Measurements from ENCODE around the gene MPPE1. TPM values are rescaled to one million over a fixed set of nuclear protein-coding genes. Genes with fewer than 3 reads are reported as not detected.

Gene MPPE1
- total and polyA plus RNA-seq, 10 of the 15 experiments (the other 5 are each of a cell fraction or from before 2014, with no cell fraction given) = 13.8 to 34.5 (median 27.6) TPM

GRCh38 chr18:11880586-11881304 is 27.4 kb downstream of the MPPE1 start:
- in situ Hi-C loops (cut with MboI) = no loop called here
- H2AFZ ChIP-seq (ENCODE audit: control insufficient read depth, low read depth, low read length) = no peak overlapping the region
- no peaks in the 10 kb centered on the region for H3K9me3 ChIP-seq (replicated peaks; ENCODE audit: control insufficient read depth, insufficient read depth, low read length)
- no peak overlapping the region for H3K9ac ChIP-seq (ENCODE audit: control insufficient read depth, insufficient read depth, low read length)
- BruUV-seq (replicated peaks) = no TSS peak
- 97% methylated on average over 30 of the region's 30 CpGs for WGBS (ENCODE audit: insufficient coverage, insufficient replicate concordance, low lambda C conversion rate, missing lambda C conversion rate)
- ATAC-seq = no peak
- no peaks in the 10 kb centered on the region for H4K20me1 ChIP-seq (ENCODE audit: control insufficient read depth, insufficient read depth)
- TF ChIP-seq YBX1 (IDR thresholded peaks at IDR 0.05) = no peak
- TF ChIP-seq POLR2A (IDR thresholded peaks at IDR 0.05; ENCODE audit: low read depth, low read length) = 0 out of 2 replicates have a peak, but pooled peaks have one; percentile 29
- ChIA-PET CTCF (no interaction called here), RAD21 (ENCODE audit: unreplicated experiment) (no interaction called here), POLR2A (no interaction called here), SMC1A (ENCODE audit: uncharacterized antibody, unreplicated experiment) (no interaction called here)
- H3K4me3 ChIP-seq = no peak overlapping the region
- no peak for DNase-seq (ENCODE audit: low read depth, low spot score)
- FAIRE-seq = no peak
- H3K79me2 ChIP-seq (ENCODE audit: control insufficient read depth, insufficient read depth, low read length) = no peaks in the 10 kb centered on the region
- H3K36me3 ChIP-seq (ENCODE audit: control insufficient read depth in 2 of 2, insufficient read depth in 2 of 2, low read length in 1 of 2) = peaks cover 3 to 9% of the 10 kb centered on the region in 2 experiments; a peak in 2 of 4 replicates
- H3K27ac ChIP-seq (ENCODE audit: control insufficient read depth, insufficient read depth) = no peak overlapping the region
- H3K4me1 ChIP-seq (ENCODE audit: control insufficient read depth, insufficient read depth, low read length) = peaks cover 19% of the 10 kb centered on the region
- intact Hi-C loops (cut with micrococcal nuclease; ENCODE audit: unreplicated experiment) = no loop called here
- no peaks in the 10 kb centered on the region for H3K27me3 ChIP-seq (replicated peaks in 1 of 2; ENCODE audit: control insufficient read depth in 2 of 2, insufficient read depth in 2 of 2, low read length in 1 of 2)
- H3K4me2 ChIP-seq (ENCODE audit: control insufficient read depth, insufficient read depth) = no peak overlapping the region

GRCh38 chr18:11877497-11878135 is 30.5 kb downstream of the MPPE1 start:
- no peak overlapping the region for H3K9ac ChIP-seq (ENCODE audit: control insufficient read depth, insufficient read depth, low read length)
- H3K36me3 ChIP-seq (ENCODE audit: control insufficient read depth in 2 of 2, insufficient read depth in 2 of 2, low read length in 1 of 2) = no peaks in the 10 kb centered on the region
- intact Hi-C loops (cut with micrococcal nuclease; ENCODE audit: unreplicated experiment) (no loop called here), in situ Hi-C loops (cut with MboI) (no loop called here)
- H3K4me1 ChIP-seq (ENCODE audit: control insufficient read depth, insufficient read depth, low read length) = no peaks in the 10 kb centered on the region
- RAD21 ChIA-PET (ENCODE audit: unreplicated experiment) = no interaction called here
- CTCF ChIA-PET = interaction anchor here (1.1 kb wide), 1 partner anchor 144 kb away, joined by 3 read pairs; no protein-coding TSS in a partner anchor
- H3K9me3 ChIP-seq (replicated peaks; ENCODE audit: control insufficient read depth, insufficient read depth, low read length) = no peaks in the 10 kb centered on the region
- WGBS (ENCODE audit: insufficient coverage, insufficient replicate concordance, low lambda C conversion rate, missing lambda C conversion rate) = 93% methylated on average over 10 of the region's 10 CpGs
- no peaks in the 10 kb centered on the region for H3K79me2 ChIP-seq (ENCODE audit: control insufficient read depth, insufficient read depth, low read length)
- ATAC-seq = no peak
- no peak overlapping the region for H3K4me2 ChIP-seq (ENCODE audit: control insufficient read depth, insufficient read depth)
- no peak for FAIRE-seq
- no TSS peak for BruUV-seq (replicated peaks)
- no peak overlapping the region for H3K27ac ChIP-seq (ENCODE audit: control insufficient read depth, insufficient read depth)
- H3K27me3 ChIP-seq (replicated peaks in 1 of 2; ENCODE audit: control insufficient read depth in 2 of 2, insufficient read depth in 2 of 2, low read length in 1 of 2) = no peaks in the 10 kb centered on the region
- no peak overlapping the region for H2AFZ ChIP-seq (ENCODE audit: control insufficient read depth, low read depth, low read length)
- DNase-seq (ENCODE audit: low read depth, low spot score) = no peak
- POLR2A ChIA-PET = no interaction called here
- TF ChIP-seq RAD21 (IDR thresholded peaks at IDR 0.05; ENCODE audit: insufficient read depth, low read depth, low read length) = no peak
- H4K20me1 ChIP-seq (ENCODE audit: control insufficient read depth, insufficient read depth) = no peaks in the 10 kb centered on the region
- no peak overlapping the region for H3K4me3 ChIP-seq
- SMC1A ChIA-PET (ENCODE audit: uncharacterized antibody, unreplicated experiment) = interaction anchor here (1.3 kb wide), 1 partner anchor 44 kb away, joined by 3 read pairs; no protein-coding TSS in a partner anchor

Data from GM12878 (cell line).